H9 (cell line): ENCODE data around the gene CD46. TPM values are rescaled to one million over a fixed set of nuclear protein-coding genes. Genes with fewer than 3 reads are reported as not detected.

Source experiments
- DNase-seq: peaks from one replicate; pipeline ENCODE4 v3.0.0-alpha.2; 2017
- H2AFZ ChIP-seq: one replicate; pipeline ENCODE4 v1.6.1; 2013; ENCODE audit warnings: mild to moderate bottlenecking, low read length, control low read depth, moderate library complexity
- H2AK5ac ChIP-seq: 2 replicates; pipeline ENCODE4 v1.6.1; 2013; ENCODE audit warnings: low read length, control low read depth, mixed read lengths; ENCODE audit not compliant: insufficient read length
- H2BK120ac ChIP-seq: one replicate; pipeline ENCODE4 v1.6.1; 2013; ENCODE audit warnings: low read depth, mild to moderate bottlenecking, low read length, control low read depth, inconsistent platforms; ENCODE audit not compliant: poor library complexity, severe bottlenecking
- H2BK12ac ChIP-seq: 2 replicates; pipeline ENCODE4 v1.6.1; 2013; ENCODE audit warnings: low read length, control low read depth, mixed read lengths, low read depth; ENCODE audit not compliant: insufficient read length
- H2BK15ac ChIP-seq: 2 replicates; pipeline ENCODE4 v1.6.1; 2013; ENCODE audit warnings: low read depth, low read length, control low read depth
- H2BK20ac ChIP-seq: one replicate; pipeline ENCODE4 v1.6.1; 2013; ENCODE audit warnings: low read depth, mild to moderate bottlenecking, low read length, control low read depth, inconsistent platforms; ENCODE audit not compliant: poor library complexity, severe bottlenecking
- H2BK5ac ChIP-seq: 2 replicates; pipeline ENCODE4 v1.6.1; 2013; ENCODE audit warnings: low read length, control low read depth, mixed read lengths; ENCODE audit not compliant: insufficient read length
- H3K14ac ChIP-seq: 2 replicates; pipeline ENCODE4 v1.6.1; 2013; ENCODE audit warnings: low read length, control low read depth; ENCODE audit not compliant: insufficient read depth
- H3K18ac ChIP-seq: 2 replicates; pipeline ENCODE4 v1.6.1; 2013; ENCODE audit warnings: low read depth, mild to moderate bottlenecking, mixed read lengths, low read length, control low read depth; ENCODE audit not compliant: insufficient read length
- H3K23ac ChIP-seq: 2 replicates; pipeline ENCODE4 v1.6.1; 2013; ENCODE audit warnings: low read length, control low read depth, mixed read lengths, low read depth; ENCODE audit not compliant: insufficient read length
- H3K23me2 ChIP-seq: 2 replicates; pipeline ENCODE4 v1.6.1; 2013; ENCODE audit warnings: low read depth, mild to moderate bottlenecking, mixed read lengths, low read length, control low read depth; ENCODE audit not compliant: insufficient read length, poor library complexity, severe bottlenecking
- H3K27ac ChIP-seq: 2 replicates; pipeline ENCODE4 v1.5.1; 2013; ENCODE audit warnings: low read length, control low read depth, mixed read lengths, low read depth; ENCODE audit not compliant: insufficient read length
- H3K27me3 ChIP-seq: 2 replicates; pipeline ENCODE4 v1.6.1; 2013; ENCODE audit warnings: low read length, control low read depth, inconsistent platforms; ENCODE audit not compliant: insufficient read depth
- H3K4ac ChIP-seq: 2 replicates; pipeline ENCODE4 v1.6.1; 2013; ENCODE audit warnings: low read depth, mild to moderate bottlenecking, control low read depth, inconsistent platforms, low read length, moderate library complexity
- H3K4me1 ChIP-seq: 2 replicates; pipeline ENCODE4 v1.6.1; 2013; ENCODE audit warnings: low read length, control low read depth, inconsistent platforms; ENCODE audit not compliant: insufficient read depth
- H3K4me2 ChIP-seq: 2 replicates; pipeline ENCODE4 v1.6.1; 2013; ENCODE audit warnings: low read length, control low read depth, mixed read lengths; ENCODE audit not compliant: insufficient read length, insufficient read depth
- H3K56ac ChIP-seq: 2 replicates; pipeline ENCODE4 v1.6.1; 2013; ENCODE audit warnings: low read depth, mild to moderate bottlenecking, mixed read lengths, low read length, control low read depth; ENCODE audit not compliant: insufficient read length
- H3K79me1 ChIP-seq: 2 replicates; pipeline ENCODE4 v1.6.1; 2013; ENCODE audit warnings: low read depth, mild to moderate bottlenecking, moderate library complexity, low read length, control low read depth, inconsistent platforms; ENCODE audit not compliant: insufficient read depth, poor library complexity, severe bottlenecking
- H3K79me2 ChIP-seq: 2 replicates; pipeline ENCODE4 v1.6.1; 2013; ENCODE audit warnings: low read length, control low read depth, inconsistent platforms; ENCODE audit not compliant: insufficient read depth
- H3K9ac ChIP-seq: 2 replicates; pipeline ENCODE4 v1.6.1; 2013; ENCODE audit warnings: low read length, control low read depth, mixed read lengths; ENCODE audit not compliant: insufficient read length; ENCODE audit errors: extremely low read depth
- H3K9me3 ChIP-seq: one replicate; pipeline ENCODE4 v1.6.1; 2013; ENCODE audit warnings: low read depth, low read length, inconsistent platforms; ENCODE audit not compliant: control insufficient read depth
- H3T11ph ChIP-seq: one replicate; pipeline ENCODE4 v1.6.1; 2013; ENCODE audit warnings: mild to moderate bottlenecking, low read length, control low read depth, inconsistent platforms
- H4K20me1 ChIP-seq: one replicate; pipeline ENCODE4 v1.6.1; 2013; ENCODE audit not compliant: control insufficient read depth, insufficient read length, insufficient read depth
- H4K5ac ChIP-seq: 2 replicates; pipeline ENCODE4 v1.6.1; 2013; ENCODE audit warnings: low read depth, mild to moderate bottlenecking, mixed read lengths, low read length, control low read depth; ENCODE audit not compliant: insufficient read length
- H4K8ac ChIP-seq: replicated peaks from 2 replicates; pipeline ENCODE4 v1.6.1; 2013; ENCODE audit warnings: low read length, control low read depth, mixed read lengths, low read depth; ENCODE audit not compliant: insufficient read length
- H4K91ac ChIP-seq: 2 replicates; pipeline ENCODE4 v1.6.1; 2013; ENCODE audit warnings: low read depth, mild to moderate bottlenecking, moderate library complexity, mixed read lengths, low read length, control low read depth; ENCODE audit not compliant: insufficient read length
- H3K27ac Mint-ChIP-seq, 3 experiments: 2 replicates in 2 of 3; 3 replicates in 1 of 3; pipeline ENCODE4 v1.8.0; 2020 to 2021; ENCODE audit warnings: mixed read lengths in 3 of 3, mild to moderate bottlenecking in 1 of 3, moderate library complexity in 1 of 3
- H3K27me3 Mint-ChIP-seq: 2 replicates; pipeline ENCODE4 v1.8.0; 2021; ENCODE audit warnings: low read depth, mild to moderate bottlenecking, moderate library complexity, mixed read lengths
- H3K36me3 Mint-ChIP-seq, 3 experiments: 2 replicates in 2 of 3; 3 replicates in 1 of 3; pipeline ENCODE4 v1.8.0; 2020 to 2021; ENCODE audit warnings: low read depth in 3 of 3, mixed read lengths in 3 of 3; ENCODE audit not compliant: insufficient read depth in 1 of 3
- H3K4me1 Mint-ChIP-seq, 2 experiments: 2 replicates each; pipeline ENCODE4 v1.8.0; 2020; ENCODE audit warnings: mixed read lengths in 2 of 2
- H3K4me3 Mint-ChIP-seq, 2 experiments: 2 replicates in 1 of 2; 3 replicates in 1 of 2; pipeline ENCODE4 v1.8.0; 2020 to 2021; ENCODE audit warnings: mild to moderate bottlenecking in 2 of 2, mixed read lengths in 2 of 2, moderate library complexity in 1 of 2
- H3K9me3 Mint-ChIP-seq, 2 experiments: 2 replicates in 1 of 2; 3 replicates in 1 of 2; pipeline ENCODE4 v1.8.0; 2020; ENCODE audit warnings: mild to moderate bottlenecking in 2 of 2, mixed read lengths in 2 of 2, moderate library complexity in 1 of 2
- WGBS: extraction: QIAGEN DNeasy Blood & Tissue Kit; methylation state at CpG from one replicate; pipeline ENCODE4 v1.1.7; 2013; ENCODE audit warnings: missing lambda C conversion rate, low lambda C conversion rate, mixed read lengths; ENCODE audit not compliant: insufficient read length; ENCODE audit errors: extremely low coverage; 5-methylcytosine and 5-hydroxymethylcytosine counted together
- total RNA-seq: library from RNA; stranded (reverse); gene quantifications from 2 replicates; pipeline ENCODE4 v1.2.1, GENCODE V29; 2021
- TF ChIP-seq, protein P1 (sequence below): fragments of 200-600 bp; sonication (generic); conservative IDR thresholded peaks from 3 replicates; pipeline ENCODE4 v1.8.0; 2021; ENCODE audit warnings: antibody characterized with exemption, mild to moderate bottlenecking

CD46 gene
- total RNA-seq, 1 experiment from 2014 or later = 89.2 TPM

DNA sequence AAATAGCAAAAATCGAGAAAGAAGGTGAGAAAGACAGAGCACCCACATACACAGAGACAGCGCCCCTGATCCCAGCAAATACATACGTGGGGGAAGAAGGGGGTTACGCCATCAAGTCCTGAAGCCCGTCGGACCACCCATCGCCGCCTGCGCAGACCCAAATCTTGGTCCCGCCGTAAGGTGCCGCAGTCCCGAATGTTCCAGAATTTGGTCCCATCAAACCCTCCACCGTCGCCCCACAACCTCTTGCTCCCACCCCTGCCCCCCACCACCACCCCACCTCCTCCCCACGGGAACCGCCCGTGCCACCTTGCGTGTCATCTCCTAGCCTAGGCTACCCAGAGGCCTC, 71.7 kb downstream of the CD46 start:
- peaks cover 23 to 28% of the 10 kb centered on the region in 2 experiments for H3K4me1 Mint-ChIP-seq
- no peak overlapping the region for H3K4me2 ChIP-seq

More for the DNA sequence above, 71.7 kb downstream of the CD46 start:
- Mint-ChIP-seq H3K4me3 (no peak overlapping the region), H3K36me3 (no peaks in the 10 kb centered on the region), H3K27ac (peak overlapping the region in 2 of 3 experiments; percentile 17 to 79; a peak in 2 of 7 replicates), H3K9me3 (no peaks in the 10 kb centered on the region), H3K27me3 (no peaks in the 10 kb centered on the region; the same call in 1 of the 2 replicates)
- Histone ChIP-seq H3K79me2 (no peaks in the 10 kb centered on the region), H2AK5ac (no peak overlapping the region), H3K56ac (no peak overlapping the region), H3K79me1 (no peaks in the 10 kb centered on the region), H3K4me1 (no peaks in the 10 kb centered on the region), H3K4ac (no peak overlapping the region), H3K18ac (no peak overlapping the region), H4K5ac (no peak overlapping the region), H4K20me1 (no peaks in the 10 kb centered on the region), H2BK5ac (no peak overlapping the region), H3K27ac (no peak overlapping the region), H3K9me3 (no peaks in the 10 kb centered on the region), H3K9ac (no peak overlapping the region), H2BK20ac (no peak overlapping the region), H3K27me3 (no peaks in the 10 kb centered on the region), H2AFZ (no peak overlapping the region), H2BK120ac (no peak overlapping the region), H2BK15ac (no peak overlapping the region), H2BK12ac (no peak overlapping the region), H3K23me2 (no peaks in the 10 kb centered on the region), H3K14ac (no peak overlapping the region), H3T11ph (no peak overlapping the region), H4K8ac (no peak overlapping the region), H4K91ac (no peak overlapping the region), H3K23ac (no peak overlapping the region)
- TF ChIP-seq, protein P1, sequence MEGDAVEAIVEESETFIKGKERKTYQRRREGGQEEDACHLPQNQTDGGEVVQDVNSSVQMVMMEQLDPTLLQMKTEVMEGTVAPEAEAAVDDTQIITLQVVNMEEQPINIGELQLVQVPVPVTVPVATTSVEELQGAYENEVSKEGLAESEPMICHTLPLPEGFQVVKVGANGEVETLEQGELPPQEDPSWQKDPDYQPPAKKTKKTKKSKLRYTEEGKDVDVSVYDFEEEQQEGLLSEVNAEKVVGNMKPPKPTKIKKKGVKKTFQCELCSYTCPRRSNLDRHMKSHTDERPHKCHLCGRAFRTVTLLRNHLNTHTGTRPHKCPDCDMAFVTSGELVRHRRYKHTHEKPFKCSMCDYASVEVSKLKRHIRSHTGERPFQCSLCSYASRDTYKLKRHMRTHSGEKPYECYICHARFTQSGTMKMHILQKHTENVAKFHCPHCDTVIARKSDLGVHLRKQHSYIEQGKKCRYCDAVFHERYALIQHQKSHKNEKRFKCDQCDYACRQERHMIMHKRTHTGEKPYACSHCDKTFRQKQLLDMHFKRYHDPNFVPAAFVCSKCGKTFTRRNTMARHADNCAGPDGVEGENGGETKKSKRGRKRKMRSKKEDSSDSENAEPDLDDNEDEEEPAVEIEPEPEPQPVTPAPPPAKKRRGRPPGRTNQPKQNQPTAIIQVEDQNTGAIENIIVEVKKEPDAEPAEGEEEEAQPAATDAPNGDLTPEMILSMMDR = no peak
- DNase-seq = no peak
- WGBS = no CpG with 5 or more reads among the region's 19 CpGs
